HEK293T (cell line): ENCODE measurements around the gene GRIP1.

Experiments used
- ARNT ChIP-seq: fragments of 450-650 bp; IDR thresholded peaks from 2 replicates; pipeline ENCODE4 v1.6.1; 2017; ENCODE audit warnings: mild to moderate bottlenecking
- CTBP1 ChIP-seq: fragments of 450-650 bp; IDR thresholded peaks from 2 replicates; pipeline ENCODE4 v1.6.1; 2016; ENCODE audit warnings: borderline replicate concordance
- FOXA1 ChIP-seq: fragments of 450-650 bp; IDR thresholded peaks from 2 replicates; pipeline ENCODE4 v1.6.1; 2016; ENCODE audit warnings: mild to moderate bottlenecking
- FOXM1 ChIP-seq: fragments of 450-650 bp; IDR thresholded peaks from 2 replicates; pipeline ENCODE4 v1.6.1; 2017; ENCODE audit warnings: mild to moderate bottlenecking, borderline replicate concordance
- HDGF ChIP-seq: fragments of 450-650 bp; IDR thresholded peaks from 2 replicates; pipeline ENCODE4 v1.6.1; 2017; ENCODE audit warnings: antibody characterized with exemption, borderline replicate concordance
- L3MBTL2 ChIP-seq: fragments of 450-650 bp; conservative IDR thresholded peaks from 2 replicates; pipeline ENCODE4 v1.6.1; 2016; ENCODE audit warnings: mild to moderate bottlenecking
- LEF1 ChIP-seq: fragments of 450-650 bp; IDR thresholded peaks from 2 replicates; pipeline ENCODE4 v1.6.1; 2017; ENCODE audit warnings: mild to moderate bottlenecking, borderline replicate concordance
- SP1 ChIP-seq: fragments of 450-650 bp; IDR thresholded peaks from 2 replicates; pipeline ENCODE4 v1.6.1; 2017
- SUZ12 ChIP-seq: fragments of 450-650 bp; IDR thresholded peaks from 2 replicates; pipeline ENCODE4 v1.6.1; 2016; ENCODE audit warnings: mild to moderate bottlenecking
- TARDBP ChIP-seq: fragments of 450-650 bp; IDR thresholded peaks from 2 replicates; pipeline ENCODE4 v1.6.1; 2016
- ZNF384 ChIP-seq: fragments of 450-650 bp; IDR thresholded peaks from 2 replicates; pipeline ENCODE4 v1.6.1; 2016
- TF ChIP-seq, protein P1 (sequence below): fragments of 450-650 bp; IDR thresholded peaks from 2 replicates; pipeline ENCODE4 v1.6.1; 2016

DNA sequence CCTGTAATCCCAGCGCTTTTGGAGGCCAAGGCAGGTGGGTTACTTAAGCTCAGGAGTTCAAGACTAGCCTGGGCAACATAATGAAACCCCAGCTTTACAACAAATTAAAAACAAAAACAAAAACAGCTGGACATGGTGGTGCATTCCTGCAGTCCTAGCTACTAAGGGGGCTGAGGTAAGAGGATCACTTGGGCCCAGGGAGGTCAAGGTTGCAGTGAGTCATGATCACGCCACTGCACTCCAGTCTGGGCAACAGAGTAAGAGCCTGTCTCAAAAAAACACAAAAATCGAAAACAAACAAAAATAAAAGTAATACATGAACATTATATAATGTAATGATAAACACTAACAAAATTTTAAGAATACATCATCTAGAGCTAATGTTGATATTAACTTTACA is 46.2 kb upstream of the GRIP1 start:
- TF ChIP-seq SUZ12 (no peak), FOXM1 (no peak), ARNT (no peak), SP1 (no peak), CTBP1 (no peak), ZNF384 (no peak), HDGF (no peak), L3MBTL2 (no peak), LEF1 (no peak), FOXA1 (no peak), TARDBP (no peak)
- TF ChIP-seq, protein P1, sequence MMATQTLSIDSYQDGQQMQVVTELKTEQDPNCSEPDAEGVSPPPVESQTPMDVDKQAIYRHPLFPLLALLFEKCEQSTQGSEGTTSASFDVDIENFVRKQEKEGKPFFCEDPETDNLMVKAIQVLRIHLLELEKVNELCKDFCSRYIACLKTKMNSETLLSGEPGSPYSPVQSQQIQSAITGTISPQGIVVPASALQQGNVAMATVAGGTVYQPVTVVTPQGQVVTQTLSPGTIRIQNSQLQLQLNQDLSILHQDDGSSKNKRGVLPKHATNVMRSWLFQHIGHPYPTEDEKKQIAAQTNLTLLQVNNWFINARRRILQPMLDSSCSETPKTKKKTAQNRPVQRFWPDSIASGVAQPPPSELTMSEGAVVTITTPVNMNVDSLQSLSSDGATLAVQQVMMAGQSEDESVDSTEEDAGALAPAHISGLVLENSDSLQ, result no peak
